Fibroblast of peridontal ligament (primary cell): Measurements from ENCODE around the gene THAP4.
A peak's percentile ranks its signal among the peaks of the same experiment; 100 is the strongest.
"Not testable (repeated sequence)": the region's sequence is repeated elsewhere in the genome, so short reads cannot be mapped to it uniquely, and the experiment has no call there.

Experiments used
- DNase-seq: peaks from one replicate; pipeline ENCODE4 v3.0.0-alpha.2; 2010; ENCODE audit errors: extremely low read depth

Gene THAP4

GRCh38 chr2:241586564-241587264 lies 50.2 kb downstream of the THAP4 start:
- DNase-seq = no peak

- no peak for DNase-seq
Observed at GRCh38 chr2:241584436-241584835, 52.5 kb downstream of the THAP4 start.

GRCh38 chr2:241582806-241583205 lies 54.2 kb downstream of the THAP4 start:
- no peak for DNase-seq

GRCh38 chr2:241582328-241582727 lies 54.6 kb downstream of the THAP4 start:
- no peak for DNase-seq

- DNase-seq = no peak
Observed at GRCh38 chr2:241579281-241579680, 57.7 kb downstream of the THAP4 start.

- DNase-seq = peak; percentile 46
Observed at GRCh38 chr2:241577413-241578122, 59.4 kb downstream of the THAP4 start.

GRCh38 chr2:241576293-241576654 lies 60.7 kb downstream of the THAP4 start:
- no peak for DNase-seq

- no peak for DNase-seq
Observed at GRCh38 chr2:241575624-241576292, 61.2 kb downstream of the THAP4 start.

- no peak for DNase-seq
Observed at GRCh38 chr2:241574911-241575623, 61.9 kb downstream of the THAP4 start.

GRCh38 chr2:241573741-241574140 lies 63.2 kb downstream of the THAP4 start:
- DNase-seq = no peak

- not testable (repeated sequence) for DNase-seq
Observed at GRCh38 chr2:241572915-241573651, 63.9 kb downstream of the THAP4 start.

- DNase-seq = no peak
Observed at GRCh38 chr2:241571821-241572620, 64.9 kb downstream of the THAP4 start.

- no peak for DNase-seq
Observed at GRCh38 chr2:241570961-241571581, 65.9 kb downstream of the THAP4 start.

- DNase-seq = no peak
Observed at GRCh38 chr2:241569831-241570281, 67.1 kb downstream of the THAP4 start.

GRCh38 chr2:241568726-241569125 lies 68.2 kb downstream of the THAP4 start:
- no peak for DNase-seq

- DNase-seq = no peak
Observed at GRCh38 chr2:241567776-241568175, 69.2 kb downstream of the THAP4 start.

- not testable (repeated sequence) for DNase-seq
Observed at GRCh38 chr2:241567266-241567665, 69.7 kb downstream of the THAP4 start.

GRCh38 chr2:241566468-241566867 lies 70.5 kb downstream of the THAP4 start:
- DNase-seq = no peak

GRCh38 chr2:241566021-241566420 lies 70.9 kb downstream of the THAP4 start:
- not testable (repeated sequence) for DNase-seq

GRCh38 chr2:241565411-241565810 lies 71.5 kb downstream of the THAP4 start:
- no peak for DNase-seq
